ENCODE measurements around the gene PPP1CA.
A peak's percentile ranks its signal among the peaks of the same experiment; 100 is the strongest.

PPP1CA gene

DNA sequence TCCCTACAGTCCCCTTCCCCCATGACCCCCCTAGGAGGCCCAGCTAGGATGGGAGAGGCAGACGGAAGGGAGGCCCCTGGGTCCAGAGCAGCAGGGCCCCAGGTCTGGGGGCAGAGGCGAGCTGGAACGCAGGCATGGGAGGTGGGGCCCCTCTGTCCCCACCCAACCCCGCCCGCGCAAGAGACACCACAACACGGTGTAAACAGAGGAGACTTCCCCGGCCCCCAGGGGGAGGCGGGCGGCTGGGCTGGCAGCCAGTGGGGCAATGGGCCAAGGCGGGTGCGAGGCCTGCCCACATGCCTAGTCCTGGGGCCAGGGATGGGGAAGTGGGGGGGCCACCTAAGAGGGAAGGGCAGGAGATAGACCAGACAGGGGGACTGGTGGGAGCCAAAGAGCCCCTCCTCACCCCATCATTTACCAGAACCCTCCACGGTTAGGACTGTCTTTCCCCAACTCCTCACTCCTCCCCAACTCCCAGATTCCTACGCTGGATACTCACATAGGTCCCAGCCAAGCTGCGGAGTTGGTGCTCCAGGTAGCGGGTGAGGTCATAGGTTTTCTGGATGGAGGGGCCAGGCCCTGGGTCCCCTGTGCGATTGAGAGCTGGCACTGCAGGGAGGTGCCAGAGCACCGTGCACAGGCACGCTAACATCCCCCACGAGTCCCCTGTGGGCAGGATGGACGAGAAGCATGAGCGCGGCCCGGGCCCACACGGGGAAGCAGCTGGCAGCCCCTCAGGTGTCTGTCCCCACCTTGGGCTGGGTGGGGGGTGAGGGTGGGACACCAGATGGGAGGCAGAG, 34.5 kb downstream of the PPP1CA start:
- peak in 1 of 3 donors; percentile 29 for DNase-seq

DNA sequence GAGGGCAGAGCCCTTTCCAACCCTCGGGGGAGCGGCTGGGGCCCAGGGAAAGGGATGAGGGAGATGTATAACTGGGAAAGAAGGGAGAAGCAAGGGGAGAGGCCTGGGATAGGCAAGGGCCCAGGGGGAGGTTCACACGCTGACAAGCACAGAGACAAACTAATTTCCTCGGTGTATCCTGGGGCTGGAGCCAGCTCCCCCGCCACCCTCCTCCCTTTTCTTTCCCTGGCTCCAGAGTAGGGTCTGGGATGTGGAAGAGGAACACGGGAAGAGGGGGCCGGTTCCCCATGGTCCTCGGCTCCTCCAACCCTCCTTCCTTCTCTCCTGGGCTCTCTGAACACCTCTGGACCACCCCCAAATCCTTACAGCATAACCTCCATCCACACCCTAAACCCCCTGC, 35.1 kb downstream of the PPP1CA start:
- DNase-seq, result no peak

DNA sequence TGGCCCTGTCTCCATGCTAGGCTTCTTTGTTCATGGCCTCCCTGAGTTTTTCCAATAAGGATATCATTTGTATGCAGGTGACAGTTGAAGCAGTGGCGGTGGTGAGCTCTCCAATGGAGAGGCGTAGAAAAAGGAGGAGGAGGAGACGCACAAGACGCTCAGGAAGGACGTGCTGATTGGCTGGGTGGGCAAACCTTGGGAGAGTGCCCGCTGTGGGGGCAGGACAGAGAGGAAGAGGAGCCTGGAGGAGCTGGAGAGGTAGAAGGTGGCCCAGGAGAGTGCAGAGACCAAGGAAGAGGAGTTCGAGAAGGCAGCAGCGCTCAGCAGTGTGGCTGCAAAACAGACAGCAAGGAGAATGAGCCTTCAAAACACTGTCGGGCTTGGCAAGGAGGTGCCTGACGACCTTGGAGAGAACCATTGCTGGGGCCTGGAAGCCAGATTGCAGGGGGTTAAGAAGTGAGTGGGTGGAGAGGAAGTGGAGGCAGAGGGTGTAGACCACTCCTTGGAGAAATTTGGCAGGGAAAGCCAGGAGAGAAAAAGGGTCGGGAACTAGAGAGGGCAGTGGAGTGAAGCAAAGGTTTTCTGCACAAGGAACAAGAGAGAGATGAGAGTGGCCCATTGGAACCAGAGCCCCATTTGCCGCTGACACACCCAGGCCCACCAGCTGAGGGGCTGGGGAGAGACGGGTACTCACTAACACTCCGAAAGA, 35.8 kb downstream of the PPP1CA start:
- DNase-seq, result no peak

GRCh38 chr11:67364783-67365722, 36.6 kb downstream of the PPP1CA start:
- DNase-seq, result no peak

DNA sequence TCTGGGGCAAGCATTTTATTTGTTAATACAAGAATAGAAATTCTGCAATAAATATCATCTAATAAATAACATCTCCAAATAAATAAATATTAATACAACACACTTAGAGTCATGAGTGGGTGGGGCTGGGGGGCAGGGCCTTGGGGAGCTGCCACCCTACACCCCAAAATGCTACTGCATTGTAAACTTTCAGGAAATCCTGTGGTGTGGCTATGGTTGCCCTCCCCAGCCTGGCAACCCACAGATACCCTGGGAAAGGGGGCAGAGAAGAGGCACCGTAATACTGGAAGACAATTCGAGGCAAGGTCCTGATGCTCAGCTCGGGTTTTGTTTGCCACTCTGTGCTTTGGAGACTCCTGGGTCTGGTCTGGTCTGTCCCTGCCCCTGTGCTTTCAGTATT, 37.5 kb downstream of the PPP1CA start:
- no peak for DNase-seq

GRCh38 chr11:67357831-67358670, 43.6 kb downstream of the PPP1CA start:
- no peak for DNase-seq

GRCh38 chr11:67356864-67357561, 44.6 kb downstream of the PPP1CA start:
- peak; percentile 94 to 98 (median 96) for DNase-seq

GRCh38 chr11:67356387-67356863, 45.2 kb downstream of the PPP1CA start:
- no peak for DNase-seq

DNA sequence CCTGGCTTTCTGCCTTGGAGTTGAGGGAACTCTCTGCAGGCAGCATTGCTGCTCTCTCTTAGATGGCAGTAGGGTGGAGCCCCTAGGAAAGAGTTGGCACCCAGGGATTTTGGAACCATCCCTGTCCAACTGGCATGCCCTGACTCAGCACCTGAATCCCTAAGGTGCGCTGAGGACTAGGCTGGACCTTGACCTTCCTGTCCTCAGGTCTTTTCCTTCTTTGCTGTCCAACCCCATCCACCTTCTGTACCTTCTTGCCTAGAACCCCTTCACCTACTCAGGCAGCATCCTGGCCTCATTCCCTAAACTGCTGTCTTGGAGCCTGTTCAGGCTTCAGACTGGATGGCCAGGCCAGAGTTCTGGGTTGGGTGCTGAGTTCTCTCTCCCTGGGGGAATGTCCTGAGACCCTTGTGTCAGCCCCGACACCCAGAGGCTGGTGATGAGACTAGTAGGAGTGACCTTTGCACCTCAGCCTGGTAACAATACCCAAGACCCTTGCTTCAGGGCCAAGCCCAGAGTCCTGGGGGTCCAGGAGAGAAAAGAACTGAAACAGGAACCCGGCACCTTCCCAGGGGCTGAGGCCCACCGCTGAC, 45.8 kb downstream of the PPP1CA start:
- DNase-seq, result no peak

DNA sequence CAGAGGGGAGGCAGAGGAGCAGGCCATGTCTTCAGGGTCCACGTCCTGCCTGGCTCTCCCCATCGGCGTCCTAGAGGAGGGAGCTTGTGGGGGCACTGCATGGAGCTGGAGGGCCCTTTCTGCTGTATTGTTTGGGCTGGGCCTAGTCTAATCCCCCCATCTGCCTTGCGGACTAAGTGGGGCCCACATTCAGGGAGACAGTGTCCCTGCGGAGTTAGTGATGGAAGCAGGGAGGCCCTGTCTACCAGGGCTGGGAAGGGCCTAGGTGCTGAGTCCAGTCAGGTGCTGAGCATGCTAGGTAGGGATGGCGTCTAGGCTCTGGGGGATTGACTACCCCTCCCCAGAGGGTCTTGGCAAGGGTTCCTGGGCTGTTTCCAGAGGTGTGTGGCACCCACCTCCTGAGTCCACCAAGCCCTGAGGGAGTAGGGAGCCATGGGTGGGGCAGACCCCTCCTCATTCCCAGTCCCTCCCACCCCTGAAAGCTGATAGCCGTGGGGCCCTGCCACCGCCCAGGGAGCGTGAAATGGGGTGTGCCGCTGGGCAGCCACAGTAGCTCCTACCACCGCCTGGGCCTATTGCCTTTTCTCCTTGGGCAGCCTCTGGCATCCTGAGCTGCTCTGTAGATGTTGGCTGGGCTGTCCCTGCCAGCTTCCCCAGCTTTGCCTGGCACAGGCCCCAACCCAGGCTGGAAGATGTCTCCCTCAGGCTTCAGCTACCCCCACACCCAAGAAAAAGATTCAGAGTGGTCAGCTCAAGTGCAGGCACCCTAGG, 46.5 kb downstream of the PPP1CA start:
- DNase-seq, result no peak

- peak; percentile 83 to 90 (median 84) for DNase-seq
Observed at GRCh38 chr11:67354075-67355022, 47.3 kb downstream of the PPP1CA start.

DNA sequence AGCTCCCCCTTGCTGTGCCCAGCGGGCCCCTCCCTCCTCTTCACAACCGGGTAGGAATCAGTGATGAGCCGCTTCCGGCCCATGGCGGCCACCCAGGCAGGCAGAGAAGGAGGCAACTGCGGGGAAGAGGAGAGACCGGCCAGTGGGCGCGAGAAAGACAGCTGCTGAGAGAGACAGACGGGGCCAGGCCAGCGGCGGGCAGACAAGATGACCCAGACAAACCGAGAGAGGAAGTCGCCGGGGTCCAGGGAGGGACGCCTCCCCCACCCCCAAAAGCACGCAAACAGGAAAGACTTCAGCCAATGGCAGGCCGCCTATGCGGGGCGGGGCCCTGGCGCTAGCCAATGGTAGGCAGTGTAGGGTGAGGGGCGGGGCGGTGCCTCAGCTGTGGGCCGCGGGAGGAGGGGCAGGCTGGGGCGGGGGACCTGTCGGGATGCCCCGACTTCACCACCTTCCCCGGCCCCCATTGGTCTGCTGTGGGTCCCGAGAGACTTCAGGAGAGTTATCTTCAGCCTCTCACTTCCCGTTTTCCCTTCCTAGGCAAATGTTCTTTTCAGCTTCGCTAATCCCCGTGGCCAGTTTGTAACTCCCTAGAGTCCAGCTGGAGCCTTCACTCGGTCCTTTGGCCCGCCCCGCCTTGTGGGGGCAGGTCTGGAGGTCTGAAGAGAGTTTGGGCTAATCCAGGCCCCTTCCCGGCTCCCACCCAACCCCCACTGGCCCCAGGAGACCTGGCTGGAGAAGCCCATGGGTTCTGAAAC, 48.2 kb downstream of the PPP1CA start, which contains the start of gene POLD4:
Gene POLD4 (minus strand): TSS at position 230 of the 758 bp plus-strand sequence. CDS start 147 bp downstream, at position 83.
- peak; percentile 96 to 99 (median 96) for DNase-seq

- peak; percentile 56 to 73 (median 60) for DNase-seq
Observed at GRCh38 chr11:67352546-67353316, 48.9 kb downstream of the PPP1CA start.

DNA sequence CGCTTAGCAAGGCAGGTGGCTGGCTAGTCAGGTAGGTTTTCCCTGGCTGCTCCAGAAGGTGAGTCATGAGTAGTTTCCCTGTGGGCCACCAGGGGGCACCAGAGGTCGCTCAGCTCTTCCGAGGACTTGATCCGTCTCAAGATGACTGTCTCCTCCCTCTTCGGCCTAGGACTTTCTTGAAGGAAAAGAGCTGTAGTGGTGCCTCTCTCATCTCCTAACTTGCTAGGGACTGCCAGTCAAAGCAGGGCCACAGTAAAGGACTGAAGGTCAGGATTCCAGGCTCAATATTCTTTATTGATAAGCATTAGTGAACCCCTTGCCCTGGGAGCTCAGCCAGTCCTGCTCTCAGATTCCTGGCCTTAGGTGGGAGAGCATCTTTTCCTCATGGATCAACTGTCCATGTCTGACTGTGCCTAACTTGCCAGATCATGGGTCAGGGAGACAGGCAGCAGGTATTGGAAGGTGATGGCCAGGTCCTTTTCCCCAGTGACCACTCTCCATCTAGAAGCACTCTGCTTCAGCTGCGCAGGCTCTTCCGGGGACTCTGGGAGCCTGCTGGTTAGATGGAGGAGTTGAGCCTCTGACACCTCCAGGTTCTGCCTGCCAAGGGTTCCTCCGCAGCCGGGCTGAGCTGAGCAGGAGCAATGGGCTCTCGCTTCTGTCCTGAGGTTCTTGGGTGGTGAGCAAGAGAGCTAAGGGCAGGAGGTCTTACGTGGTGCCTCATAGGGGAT, 50.2 kb downstream of the PPP1CA start:
- peak; percentile 84 to 88 (median 88) for DNase-seq

DNA sequence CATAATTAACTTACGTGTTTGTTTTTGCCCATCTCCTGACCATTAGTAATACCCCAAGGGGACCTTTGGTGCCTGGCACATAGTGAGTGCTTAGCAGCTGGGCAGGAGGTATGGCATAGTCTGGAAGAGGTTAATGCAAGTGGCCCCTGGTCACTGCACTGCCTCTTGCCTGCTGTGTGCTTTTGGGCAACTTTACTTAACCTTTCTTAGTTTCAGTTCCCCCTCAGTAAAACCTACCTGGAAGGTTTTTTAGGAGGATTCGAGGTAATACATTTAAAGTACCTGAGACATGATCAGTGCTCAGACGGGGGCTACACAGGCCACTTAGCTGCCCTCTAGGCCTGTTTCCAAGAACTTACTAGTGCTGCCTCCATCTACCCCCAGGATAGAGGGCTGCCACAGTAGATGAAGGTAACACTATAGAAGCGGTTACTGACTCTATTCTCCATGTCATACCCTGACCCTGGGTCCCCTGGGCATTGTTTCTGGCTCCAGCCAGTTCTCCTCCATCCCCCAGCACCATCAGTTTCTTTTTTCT, 51.7 kb downstream of the PPP1CA start:
- DNase-seq, result no peak

GRCh38 chr11:67349457-67349856, 52.2 kb downstream of the PPP1CA start:
- no peak for DNase-seq
